ENCODE data around the gene SUPT6H.

Gene SUPT6H

DNA sequence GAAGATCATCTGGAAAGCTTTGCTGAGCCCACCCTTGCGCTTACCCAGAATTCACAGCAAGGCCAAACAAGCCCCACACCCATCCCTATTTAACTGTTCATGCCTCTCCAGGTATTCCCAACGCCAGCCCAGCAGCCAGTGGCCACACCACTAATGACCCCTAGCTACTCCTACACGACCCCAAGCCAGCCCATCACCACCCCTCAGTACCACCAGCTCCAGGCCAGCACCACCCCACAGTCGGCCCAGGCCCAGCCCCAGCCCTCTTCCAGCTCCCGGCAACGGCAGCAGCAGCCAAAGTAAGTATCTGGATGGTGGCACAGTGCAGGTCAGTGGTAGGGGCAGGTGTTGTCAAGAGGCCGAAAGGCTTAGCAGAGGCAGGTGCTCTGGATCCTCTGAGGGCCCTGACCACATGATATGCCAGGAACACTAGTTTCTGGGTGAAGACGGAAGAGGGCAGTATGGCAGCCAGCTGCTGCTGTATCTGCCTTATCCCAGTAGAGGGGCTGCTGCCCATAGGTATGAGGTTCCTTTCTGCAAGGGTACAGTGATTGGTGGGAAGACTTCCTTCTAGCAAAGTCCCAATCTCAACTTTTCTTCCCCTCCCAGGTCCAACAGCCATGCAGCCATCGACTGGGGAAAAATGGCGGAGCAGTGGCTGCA lies 39.0 kb downstream of the SUPT6H start:
- no peak for DNase-seq (ENCODE audit: low read depth, low spot score)

DNA sequence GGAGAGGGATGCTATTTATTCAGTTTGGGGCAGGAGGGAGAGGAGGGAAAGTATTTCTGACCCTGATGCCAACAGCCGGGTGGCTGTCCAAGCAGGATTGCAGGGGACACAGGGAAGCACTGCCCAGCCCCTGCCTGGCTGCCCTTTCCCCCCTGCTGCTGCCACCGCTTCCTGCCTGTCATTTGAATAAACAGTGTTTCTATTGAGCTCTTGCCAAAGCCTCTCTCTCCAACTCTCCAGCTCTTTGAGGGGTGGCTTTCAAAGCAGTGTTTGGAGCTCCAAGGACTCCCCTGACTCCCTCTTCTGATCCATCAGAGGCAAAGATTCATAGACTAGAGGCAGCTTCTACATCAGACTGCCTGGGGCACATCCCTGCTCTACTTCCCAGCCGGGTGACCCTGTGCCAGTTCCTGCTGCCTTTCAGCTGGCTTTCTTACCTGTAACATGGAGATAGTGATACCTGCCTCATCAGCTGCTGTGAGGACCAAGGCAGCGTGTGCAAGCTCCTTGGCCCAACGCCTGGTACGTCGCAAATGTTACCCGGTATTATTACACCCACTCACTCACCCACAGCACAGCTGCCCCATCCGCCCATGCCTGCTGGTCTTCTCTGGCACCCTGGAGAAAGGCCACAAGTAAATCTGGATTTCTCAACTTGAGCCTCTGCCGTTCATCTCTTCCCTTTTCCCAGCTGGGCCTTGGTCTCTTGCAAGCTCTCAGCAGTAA lies 40.2 kb downstream of the SUPT6H start:
- DNase-seq (ENCODE audit: low read depth, low spot score) = no peak

DNA sequence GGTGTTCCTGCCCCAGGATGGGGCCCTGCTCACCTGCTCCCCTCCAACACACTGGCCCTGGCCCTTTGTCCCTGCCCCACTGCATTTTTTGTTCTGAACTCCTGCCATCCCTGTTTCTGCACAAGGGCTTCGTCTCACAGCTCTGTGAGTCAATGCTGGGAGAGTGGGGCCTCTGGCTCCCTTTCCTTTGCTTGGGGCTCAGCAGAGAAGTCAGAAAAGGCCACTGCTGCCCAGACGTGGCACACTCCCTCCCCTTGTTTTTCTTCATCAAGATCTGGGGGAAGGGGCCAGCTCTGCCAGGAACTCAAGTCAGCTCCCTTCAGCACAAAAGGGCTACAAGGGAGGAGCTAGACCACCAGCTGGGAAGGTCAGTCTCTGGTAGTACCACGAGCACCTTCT lies 40.7 kb downstream of the SUPT6H start:
- DNase-seq (ENCODE audit: low read depth, low spot score) = no peak

DNA sequence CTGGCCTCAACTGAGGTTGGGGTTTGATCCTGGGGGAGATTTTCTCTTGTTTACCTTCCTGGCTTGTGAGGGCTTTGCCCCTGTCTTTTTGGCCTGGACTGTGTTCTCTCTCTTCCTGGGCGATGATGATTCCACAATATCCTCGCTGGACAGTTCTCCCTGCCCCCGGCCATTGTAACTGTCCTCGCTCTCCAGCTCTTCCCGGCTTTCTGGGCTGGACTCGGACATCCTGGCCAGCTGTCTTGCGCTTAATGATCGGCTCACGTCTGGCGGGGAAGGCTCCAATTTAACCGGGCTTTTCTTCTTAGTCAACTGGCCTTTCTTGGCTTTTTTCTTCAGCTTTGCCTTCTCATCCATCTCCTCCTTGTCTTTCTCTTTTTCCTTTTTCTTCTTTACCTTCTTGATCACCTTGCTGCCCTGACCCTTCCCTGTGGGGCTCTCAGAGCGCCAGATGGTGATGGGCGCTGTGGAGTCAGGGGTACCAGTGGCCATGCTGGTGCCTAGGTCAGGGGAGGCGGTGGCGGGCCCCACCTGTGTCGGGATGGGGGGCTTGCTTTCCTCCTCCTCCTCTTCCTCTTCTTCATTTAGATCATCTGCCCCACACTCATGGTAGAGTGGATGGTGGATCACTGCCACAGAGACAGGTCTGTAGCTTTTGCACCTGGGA lies 41.7 kb downstream of the SUPT6H start:
- DNase-seq (ENCODE audit: low read depth, low spot score) = no peak

DNA sequence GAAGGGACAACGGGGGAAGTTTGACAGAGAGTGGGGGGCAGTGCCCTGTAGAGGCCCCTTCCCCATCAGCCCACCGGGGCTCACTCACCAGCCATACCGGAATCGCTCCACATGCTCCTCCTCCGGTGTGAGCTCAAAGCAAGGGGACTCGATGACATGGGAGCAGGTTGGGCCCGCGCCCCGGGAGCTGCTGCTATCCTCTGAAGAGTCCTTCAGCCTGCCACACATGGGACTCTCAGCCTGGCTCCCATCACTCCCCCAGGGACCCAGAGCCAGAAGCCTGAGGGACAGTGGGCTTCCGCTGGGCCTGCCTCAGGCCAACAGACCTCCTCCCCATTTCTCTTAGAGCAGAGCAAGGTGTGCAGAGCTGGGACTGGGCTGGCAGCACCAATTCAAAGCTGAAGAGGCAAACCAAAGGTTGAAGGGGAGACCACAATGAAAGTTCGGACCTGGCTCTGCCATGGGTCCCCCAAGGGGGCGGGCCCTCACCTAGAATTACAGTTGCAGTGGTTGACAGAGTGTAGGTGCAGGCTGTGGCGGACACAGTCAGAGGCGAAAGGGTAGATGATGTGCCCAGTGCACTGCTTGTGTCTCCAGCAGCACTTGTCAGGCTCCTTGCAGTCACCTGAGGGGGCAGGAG lies 42.3 kb downstream of the SUPT6H start:
- DNase-seq (ENCODE audit: low read depth, low spot score) = no peak

DNA sequence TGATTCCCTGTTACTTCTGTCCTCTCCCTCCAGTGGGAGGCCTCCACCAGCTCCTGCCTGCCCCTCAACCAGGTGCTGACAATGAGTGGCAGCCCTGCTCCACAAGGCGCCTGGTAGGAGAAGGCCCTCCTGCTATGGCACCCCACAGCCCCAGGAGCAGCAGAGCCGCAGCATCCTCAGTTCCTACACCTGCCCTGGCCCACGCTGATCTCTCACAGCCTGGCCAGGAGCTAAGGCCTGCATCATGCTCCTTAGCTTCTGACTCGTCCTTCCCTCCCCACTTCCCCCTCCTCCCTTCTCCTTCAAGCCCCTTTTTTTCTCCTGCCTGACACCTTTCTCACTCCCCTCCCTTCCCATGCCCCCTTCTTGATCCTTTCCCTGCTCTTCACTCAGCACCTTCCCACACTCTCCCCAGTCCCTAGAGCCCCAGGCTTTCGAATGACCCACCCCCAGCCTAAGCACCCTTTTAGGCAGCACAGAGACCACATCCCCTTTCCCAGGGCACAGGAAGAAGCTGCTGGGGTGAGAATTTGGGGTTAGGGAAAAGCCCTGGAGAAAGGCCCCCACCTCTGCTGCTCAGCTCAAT lies 43.2 kb downstream of the SUPT6H start:
- no peak for DNase-seq (ENCODE audit: low read depth, low spot score)

- no peak for DNase-seq (ENCODE audit: low read depth, low spot score)
Measured at GRCh38 chr17:28705728-28706334, 43.8 kb downstream of the SUPT6H start.

GRCh38 chr17:28706471-28707338 lies 44.7 kb downstream of the SUPT6H start:
- no peak for DNase-seq (ENCODE audit: low read depth, low spot score)

- no peak for DNase-seq (ENCODE audit: low read depth, low spot score)
Measured at GRCh38 chr17:28707339-28707720, 45.3 kb downstream of the SUPT6H start.

GRCh38 chr17:28710861-28711722 lies 49.1 kb downstream of the SUPT6H start:
- DNase-seq (ENCODE audit: low read depth, low spot score) = peak; percentile 76

DNA sequence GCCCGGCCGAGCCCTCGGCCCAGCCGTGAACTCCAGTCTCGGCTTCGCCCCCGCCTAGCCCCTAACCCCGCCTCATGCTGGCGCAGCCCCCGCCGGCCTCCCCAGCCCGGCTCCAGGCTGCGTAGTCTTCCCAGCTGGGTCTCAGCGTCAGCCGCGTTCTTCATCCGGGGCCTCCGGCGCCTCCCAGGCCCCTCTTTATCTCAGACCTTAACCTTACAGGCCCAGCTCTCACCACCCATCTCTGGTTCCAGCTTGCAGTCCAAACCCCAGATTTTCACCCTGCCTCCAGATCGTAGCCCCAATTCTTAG lies 49.7 kb downstream of the SUPT6H start, which contains the start of gene PROCA1:
Gene PROCA1 (minus strand): TSS at position 166 of the 309 bp plus-strand sequence. CDS start 228 bp downstream, outside the sequence.
- no peak for DNase-seq (ENCODE audit: low read depth, low spot score)

DNA sequence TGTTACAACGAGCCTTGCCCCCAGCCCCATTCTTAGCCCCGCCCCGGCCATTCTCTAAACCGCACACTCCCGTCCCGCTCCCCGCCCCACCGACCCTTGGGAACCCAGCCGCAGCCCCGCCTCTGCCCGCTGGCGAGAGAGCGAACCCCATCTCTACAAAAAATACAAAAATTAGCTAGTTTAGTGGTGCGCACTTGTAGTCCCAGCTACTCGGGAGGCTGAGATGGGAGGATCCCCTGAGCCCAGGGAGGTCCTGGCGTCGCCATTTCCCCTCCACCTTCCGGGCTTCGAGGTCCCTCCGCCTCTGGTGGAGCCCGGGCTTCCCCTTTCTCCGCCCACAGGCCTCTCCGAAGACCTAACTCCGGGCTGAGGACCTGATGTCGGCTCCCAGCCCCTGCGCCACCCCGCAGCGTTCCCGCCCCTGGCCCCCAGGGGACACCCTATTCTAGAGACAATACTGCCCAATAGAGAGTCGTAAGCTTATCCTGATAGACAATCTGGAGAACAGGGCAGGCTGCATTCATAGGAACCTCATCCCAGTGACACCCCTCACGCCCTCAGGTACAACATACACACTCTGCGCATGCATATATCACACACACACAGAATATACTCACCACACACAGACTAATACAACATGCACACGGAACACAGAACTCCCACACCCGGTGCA lies 50.2 kb downstream of the SUPT6H start:
- DNase-seq (ENCODE audit: low read depth, low spot score) = no peak

- no peak for DNase-seq (ENCODE audit: low read depth, low spot score)
Measured at GRCh38 chr17:28712705-28713415, 50.9 kb downstream of the SUPT6H start.

DNA sequence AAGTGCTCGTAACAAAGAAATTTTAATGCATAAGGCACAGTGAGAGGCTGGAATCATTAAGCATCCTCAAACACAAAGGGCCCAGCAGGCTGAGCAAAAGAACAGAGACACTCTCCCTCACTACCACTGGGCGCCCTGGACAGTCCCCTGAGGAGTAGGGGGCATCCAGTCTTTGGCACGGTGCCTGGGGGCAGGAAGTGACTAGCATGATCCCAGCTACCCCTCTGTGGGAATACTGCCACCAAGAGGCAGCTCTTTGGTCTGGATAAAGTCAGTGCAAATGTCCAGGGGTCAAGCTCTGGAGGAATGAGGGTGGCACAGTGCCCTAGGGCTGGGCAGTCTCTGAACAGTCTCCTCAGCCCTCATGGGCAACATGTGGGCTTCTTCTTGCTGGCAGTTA lies 52.3 kb downstream of the SUPT6H start:
- no peak for DNase-seq (ENCODE audit: low read depth, low spot score)

DNA sequence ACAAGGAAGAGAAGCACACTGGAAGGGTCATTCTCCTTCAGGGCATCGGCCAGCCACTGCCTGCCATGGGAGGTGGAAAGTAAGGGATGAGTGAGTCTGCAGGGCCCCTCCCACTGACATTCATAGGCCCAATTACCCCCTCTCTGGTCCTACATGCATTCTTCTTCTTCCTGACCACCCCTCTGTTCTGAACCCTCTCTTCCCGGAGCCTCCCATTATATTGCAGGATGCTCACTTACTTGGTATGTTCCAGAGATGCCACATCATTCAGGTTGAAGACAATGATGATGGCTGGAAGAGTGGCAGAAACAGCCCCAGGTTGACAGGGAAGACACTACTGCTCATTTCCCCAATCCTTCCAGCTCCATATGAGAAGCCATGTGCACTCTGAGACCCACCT lies 53.2 kb downstream of the SUPT6H start:
- DNase-seq (ENCODE audit: low read depth, low spot score) = no peak

- DNase-seq (ENCODE audit: low read depth, low spot score) = no peak
Measured at GRCh38 chr17:28716740-28717577, 55.0 kb downstream of the SUPT6H start.

DNA sequence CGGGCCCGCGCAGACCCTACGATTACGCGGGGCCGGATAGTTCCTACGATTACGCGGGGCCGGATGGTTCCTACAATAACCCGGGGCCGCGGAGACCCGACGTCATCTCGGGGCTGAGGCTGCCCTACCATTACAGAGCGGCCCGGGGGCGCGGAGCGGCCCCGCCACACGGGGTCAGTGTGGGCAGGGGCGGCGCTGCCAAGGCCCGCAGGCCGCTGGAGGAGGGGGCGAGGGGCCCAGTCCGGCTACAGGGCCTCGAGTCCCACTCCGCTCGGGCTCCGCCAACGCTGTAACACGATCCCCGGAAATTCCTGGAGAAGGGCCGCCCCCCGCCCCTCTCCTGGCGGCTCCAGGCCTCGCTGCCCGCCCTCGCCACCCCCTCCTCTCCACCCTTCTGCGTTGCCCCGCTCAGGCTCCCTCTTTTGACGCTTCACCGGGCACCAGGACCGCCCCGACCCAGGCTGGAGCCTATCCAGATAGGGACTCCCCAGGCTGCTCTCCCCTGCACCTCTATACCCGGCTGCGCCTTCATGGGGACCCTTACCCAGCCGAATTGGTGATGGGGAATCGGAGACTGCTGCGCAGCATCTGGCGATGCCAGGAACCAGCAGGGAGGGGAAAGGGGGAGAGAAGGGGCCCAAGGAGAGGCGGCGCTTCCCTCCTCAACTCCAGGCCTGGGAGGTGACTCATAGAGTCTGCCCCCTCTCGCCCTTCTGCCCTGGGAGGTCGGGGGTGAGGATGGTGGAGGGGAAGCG lies 55.8 kb downstream of the SUPT6H start, which contains the start of gene RAB34:
Gene RAB34 (minus strand): TSS at position 291 of the 755 bp plus-strand sequence. CDS start 602 bp downstream, outside the sequence.
- DNase-seq (ENCODE audit: low read depth, low spot score) = peak; percentile 75

Measured in iPS DF 19.7 (cell line).